GM19193 (cell line): ENCODE data around the gene CSF2RB.

Experiments
- POLR2A ChIP-seq: IDR thresholded peaks from 4 replicates; pipeline ENCODE4 v1.6.1; 2011; ENCODE audit not compliant: insufficient read depth, insufficient read length; ENCODE audit errors: extremely low read depth

CSF2RB gene

DNA sequence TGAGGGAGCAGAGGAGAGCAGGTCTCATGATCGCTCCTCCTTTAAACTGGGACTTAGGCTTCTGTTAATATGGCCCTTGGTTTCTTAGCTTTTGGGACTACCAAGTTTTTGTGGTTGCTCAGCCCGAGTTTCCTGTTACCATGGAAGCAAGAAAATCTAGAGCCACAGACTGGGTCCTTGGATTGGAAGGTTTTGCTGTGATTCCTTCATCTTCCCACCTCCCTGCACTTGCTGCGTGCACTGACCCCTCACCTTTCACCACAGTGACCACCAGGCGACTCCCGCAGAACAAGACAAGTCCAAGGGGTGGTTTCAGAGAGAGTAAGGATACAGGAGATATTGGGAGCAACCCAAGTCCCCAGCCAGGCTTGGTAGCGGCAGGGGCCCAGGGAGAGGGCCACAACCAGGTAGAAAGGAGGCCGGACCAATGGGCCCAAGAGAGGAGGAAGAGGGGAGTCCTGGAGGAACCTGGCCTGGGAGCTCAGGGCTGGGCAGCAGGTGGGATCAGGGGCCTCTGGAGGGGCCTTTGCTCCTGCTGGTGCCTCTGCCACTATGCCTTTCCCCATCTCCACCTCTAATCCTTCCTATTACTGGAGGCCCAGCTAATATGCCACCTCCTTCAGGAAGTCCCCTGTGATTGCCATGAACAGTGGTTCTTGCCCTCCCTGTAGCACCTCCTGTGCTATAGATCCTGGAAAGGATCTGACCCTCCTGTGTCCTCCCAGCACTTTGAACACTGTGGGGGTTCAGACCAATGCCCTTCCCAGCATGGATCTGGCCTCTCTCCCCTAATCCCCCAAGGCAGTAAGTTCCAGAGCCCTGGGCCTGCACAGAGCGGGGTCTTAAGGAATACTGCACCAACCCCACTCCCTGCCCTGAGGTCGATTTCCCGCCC is 21.2 kb downstream of the CSF2RB start:
- TF ChIP-seq POLR2A = no peak

GRCh38 chr22:36935313-36935610 is 21.8 kb downstream of the CSF2RB start:
- no peak for TF ChIP-seq POLR2A

GRCh38 chr22:36935694-36936093 is 22.3 kb downstream of the CSF2RB start:
- TF ChIP-seq POLR2A = no peak

GRCh38 chr22:36936362-36937116 is 23.1 kb downstream of the CSF2RB start:
- no peak for TF ChIP-seq POLR2A

- no peak for TF ChIP-seq POLR2A
Measured at GRCh38 chr22:36937319-36938027, 24.0 kb downstream of the CSF2RB start.

DNA sequence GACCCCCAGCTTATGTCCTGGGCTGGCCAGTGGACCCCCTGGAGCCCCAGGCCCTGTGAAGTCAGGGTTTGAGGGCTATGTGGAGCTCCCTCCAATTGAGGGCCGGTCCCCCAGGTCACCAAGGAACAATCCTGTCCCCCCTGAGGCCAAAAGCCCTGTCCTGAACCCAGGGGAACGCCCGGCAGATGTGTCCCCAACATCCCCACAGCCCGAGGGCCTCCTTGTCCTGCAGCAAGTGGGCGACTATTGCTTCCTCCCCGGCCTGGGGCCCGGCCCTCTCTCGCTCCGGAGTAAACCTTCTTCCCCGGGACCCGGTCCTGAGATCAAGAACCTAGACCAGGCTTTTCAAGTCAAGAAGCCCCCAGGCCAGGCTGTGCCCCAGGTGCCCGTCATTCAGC is 24.6 kb downstream of the CSF2RB start:
- TF ChIP-seq POLR2A = no peak

GRCh38 chr22:36938886-36939285 is 25.5 kb downstream of the CSF2RB start:
- TF ChIP-seq POLR2A = no peak

DNA sequence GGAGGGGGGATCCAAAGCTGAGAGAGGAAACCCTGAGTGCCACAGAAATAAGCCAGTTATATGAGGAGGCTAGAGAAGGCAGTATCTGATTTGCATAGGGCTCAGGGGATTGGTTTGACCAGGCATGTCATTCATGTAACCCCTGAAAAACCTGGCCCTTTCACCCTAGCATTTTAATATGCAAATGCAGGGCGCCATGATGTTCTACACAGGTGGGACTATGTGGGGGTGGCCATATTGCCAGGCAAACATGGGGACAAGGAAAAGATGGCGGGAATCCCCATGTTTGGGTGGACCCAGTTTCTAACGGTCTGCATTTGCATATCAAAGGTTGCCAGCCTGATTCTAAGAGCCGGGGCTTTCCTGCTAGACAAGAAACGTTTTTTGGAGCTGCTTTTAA is 27.2 kb downstream of the CSF2RB start:
- no peak for TF ChIP-seq POLR2A

DNA sequence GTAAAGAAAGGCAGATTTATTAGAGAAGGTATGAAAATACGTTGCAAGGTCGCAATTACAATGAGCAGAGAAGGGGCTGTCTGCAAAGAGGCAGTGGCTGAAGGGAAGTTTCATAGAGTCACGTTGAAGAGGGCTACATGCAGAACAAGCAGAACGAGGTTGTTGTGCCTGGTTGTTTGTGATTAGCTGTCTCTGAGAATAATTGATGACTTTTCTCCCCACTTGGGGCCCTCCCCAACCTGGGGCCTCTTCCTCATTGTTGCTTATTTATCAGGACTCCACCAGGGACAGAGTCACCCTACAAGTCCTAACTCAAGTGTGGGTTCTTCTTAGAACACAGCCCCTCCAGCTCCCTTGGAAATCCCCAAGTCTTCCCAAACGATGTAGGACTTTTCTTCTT is 29.1 kb downstream of the CSF2RB start:
- TF ChIP-seq POLR2A = no peak

- TF ChIP-seq POLR2A = no peak
Measured at GRCh38 chr22:36946421-36947158, 33.2 kb downstream of the CSF2RB start.

DNA sequence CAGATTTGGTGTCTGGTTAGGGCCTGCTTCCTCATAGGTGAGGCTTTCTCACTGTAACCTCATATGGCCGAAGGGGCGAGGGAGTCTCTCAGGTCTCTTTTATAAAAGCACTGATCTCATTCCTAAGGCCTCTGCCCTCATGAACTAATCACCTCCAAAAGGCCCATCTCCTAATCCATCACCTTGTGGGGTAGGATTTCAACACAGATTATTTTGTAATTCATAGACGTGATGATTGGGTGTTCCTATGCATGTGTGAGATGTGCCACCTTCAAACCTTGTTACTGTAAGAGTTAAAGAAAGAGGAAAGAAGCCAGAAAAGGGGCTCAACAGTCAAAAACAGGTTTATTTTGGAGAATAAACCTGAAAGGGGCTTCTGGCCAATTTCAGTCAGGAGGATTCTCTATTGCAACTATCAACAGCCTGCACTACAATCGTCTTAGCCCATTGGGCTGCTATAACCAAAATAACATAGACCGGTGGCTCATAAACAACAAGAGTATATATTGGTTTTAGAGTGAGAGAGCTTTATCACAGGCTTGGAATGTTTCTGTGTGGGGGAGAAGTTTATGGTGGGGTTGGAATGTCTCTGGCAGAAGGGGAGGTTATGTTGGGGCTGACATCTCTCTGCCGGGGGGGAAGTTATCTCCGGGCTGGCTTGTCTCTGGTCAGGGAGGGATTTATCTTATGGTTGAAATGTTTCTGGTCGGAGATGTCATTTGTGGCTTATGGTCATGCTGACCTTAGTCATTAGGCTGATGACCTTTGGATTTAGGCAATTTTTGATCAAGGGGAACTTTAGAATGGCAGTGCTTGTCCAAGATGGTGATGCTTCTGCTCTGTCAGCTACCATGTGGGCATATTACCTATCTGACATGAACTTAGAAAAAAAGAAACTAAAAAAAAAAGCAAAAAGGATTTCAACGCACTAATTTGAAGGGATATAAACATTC is 35.1 kb downstream of the CSF2RB start:
- TF ChIP-seq POLR2A = no peak

DNA sequence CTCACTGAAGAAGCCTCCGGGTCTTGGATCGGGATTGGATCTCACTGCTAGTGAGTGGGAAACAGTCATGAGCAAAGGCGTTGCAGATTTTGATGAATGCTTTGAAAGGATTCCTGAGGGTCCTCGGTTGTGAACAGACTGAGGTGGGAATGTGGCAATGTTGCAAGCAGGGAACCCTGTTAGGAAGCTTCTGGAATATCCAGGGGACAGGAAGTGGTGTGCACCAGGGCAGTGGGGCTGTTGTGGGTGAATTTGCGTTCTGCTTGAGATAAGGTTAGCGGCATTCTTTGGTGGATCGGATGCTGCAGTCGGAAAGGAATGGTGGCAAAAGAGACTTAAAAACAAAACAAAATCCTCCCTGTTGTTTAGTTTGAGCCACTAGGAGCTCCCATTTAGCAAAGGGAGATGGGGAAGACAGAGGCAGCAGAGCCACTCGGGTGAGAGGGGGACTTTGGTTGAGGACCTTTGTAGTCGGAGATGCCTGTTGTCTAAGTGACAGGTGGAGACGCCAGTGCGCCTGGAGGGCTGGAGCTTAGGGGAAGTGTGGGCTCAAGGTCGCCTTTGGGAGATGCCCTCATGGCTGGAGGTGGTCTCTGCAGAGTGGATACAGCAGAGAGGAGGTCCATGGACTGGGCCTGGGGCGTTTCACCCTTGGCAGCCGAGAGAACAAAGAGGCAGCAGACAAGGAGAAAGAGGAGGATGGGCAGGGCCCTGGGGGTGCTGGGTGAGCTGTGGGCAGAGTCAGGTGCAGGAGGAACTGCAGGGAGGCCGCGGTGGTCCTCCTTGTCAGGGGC is 37.6 kb downstream of the CSF2RB start:
- no peak for TF ChIP-seq POLR2A

DNA sequence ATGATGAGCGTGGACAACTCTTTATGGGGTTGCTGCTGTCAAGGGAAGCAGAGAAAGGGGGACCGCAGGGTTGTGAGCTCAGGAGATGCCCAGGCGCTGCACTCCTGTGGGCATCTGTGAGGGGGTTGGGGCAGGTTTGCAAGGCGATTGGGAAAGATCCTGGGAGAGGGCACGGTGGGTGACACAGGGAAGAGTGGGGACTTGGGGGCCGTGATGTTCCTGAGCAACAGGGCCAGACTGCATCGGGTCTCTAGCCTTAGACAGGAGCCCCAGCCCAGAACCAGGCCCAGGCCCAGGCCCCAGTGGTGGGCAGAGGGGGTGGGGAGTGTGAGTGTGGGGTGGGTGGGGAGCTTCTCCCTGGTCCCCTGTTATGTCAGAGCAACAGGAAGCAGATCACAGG is 38.3 kb downstream of the CSF2RB start:
- no peak for TF ChIP-seq POLR2A
